DND-41 (cell line): ENCODE data around the gene ANKRD6.

ENCODE experiments used
- ATAC-seq: fragments of 200-7000 bp; cut with Tn5 transposase; 3 replicates; pipeline ENCODE4 v1.9.1; 2021; ENCODE audit warnings: low read depth; ENCODE audit not compliant: insufficient read depth
- DNase-seq: peaks from one replicate; pipeline ENCODE4 v3.0.0-alpha.2; 2020
- H2AFZ ChIP-seq: 2 replicates; pipeline ENCODE4 v1.6.0; 2012; ENCODE audit warnings: low read depth, low read length
- H3K27ac ChIP-seq: 2 replicates; pipeline ENCODE4 v1.5.1; 2012; ENCODE audit warnings: low read length, inconsistent platforms
- H3K27me3 ChIP-seq: fragments of 200-600 bp; sonication (generic); 2 replicates; pipeline ENCODE4 v1.6.0; 2012; ENCODE audit warnings: low read length, mild to moderate bottlenecking, inconsistent platforms; ENCODE audit not compliant: insufficient read depth, poor library complexity
- H3K36me3 ChIP-seq: 2 replicates; pipeline ENCODE4 v1.5.1; 2012; ENCODE audit warnings: low read length, inconsistent platforms; ENCODE audit not compliant: insufficient read depth
- H3K4me1 ChIP-seq: 2 replicates; pipeline ENCODE4 v1.5.1; 2012; ENCODE audit warnings: mild to moderate bottlenecking, low read length; ENCODE audit not compliant: insufficient read depth
- H3K4me2 ChIP-seq: 2 replicates; pipeline ENCODE4 v1.6.0; 2012; ENCODE audit warnings: mild to moderate bottlenecking, moderate library complexity, low read length, inconsistent platforms; ENCODE audit not compliant: insufficient read depth
- H3K4me3 ChIP-seq, 2 experiments: fragments of 200-600 bp in 1 of 2; shearing (Covaris generic) in 1 of 2; 2 replicates each; pipeline ENCODE4 v1.5.1; 2012 to 2016; ENCODE audit warnings: inconsistent platforms in 2 of 2, low read length in 2 of 2, mild to moderate bottlenecking in 2 of 2, low read depth in 1 of 2, moderate library complexity in 1 of 2
- H3K79me2 ChIP-seq: 2 replicates; pipeline ENCODE4 v1.6.0; 2012; ENCODE audit warnings: low read length, inconsistent platforms; ENCODE audit not compliant: insufficient read depth
- H3K9ac ChIP-seq: 2 replicates; pipeline ENCODE4 v1.6.0; 2012; ENCODE audit warnings: low read depth, mild to moderate bottlenecking, inconsistent platforms, low read length, moderate library complexity
- H3K9me3 ChIP-seq: 2 replicates; pipeline ENCODE4 v1.5.1; 2012; ENCODE audit warnings: low read length, moderate library complexity, mild to moderate bottlenecking, inconsistent platforms; ENCODE audit not compliant: insufficient read depth, severe bottlenecking
- H4K20me1 ChIP-seq: 2 replicates; pipeline ENCODE4 v1.6.0; 2012; ENCODE audit warnings: low read length; ENCODE audit not compliant: insufficient read depth
- EZH2 ChIP-seq: IDR thresholded peaks from 3 replicates; pipeline ENCODE4 v1.6.1; 2012; ENCODE audit warnings: borderline replicate concordance, low read depth, mild to moderate bottlenecking, moderate library complexity, low read length, inconsistent platforms; ENCODE audit not compliant: severe bottlenecking
- TF ChIP-seq, protein P1 (sequence below): IDR thresholded peaks from 2 replicates; pipeline ENCODE4 v1.5.1; 2012; ENCODE audit warnings: borderline replicate concordance, low read length, moderate library complexity, mild to moderate bottlenecking; ENCODE audit not compliant: poor library complexity, severe bottlenecking; ENCODE audit errors: extremely low read depth

The ANKRD6 gene

GRCh38 chr6:89468998-89469397 lies 36.0 kb downstream of the ANKRD6 start:
- Histone ChIP-seq H3K27me3 (no peaks in the 10 kb centered on the region), H3K4me3 (no peak overlapping the region), H3K9ac (no peak overlapping the region), H3K79me2 (no peaks in the 10 kb centered on the region), H3K9me3 (no peaks in the 10 kb centered on the region), H3K4me1 (peaks cover 2% of the 10 kb centered on the region), H3K27ac (no peak overlapping the region), H3K36me3 (no peaks in the 10 kb centered on the region), H2AFZ (no peak overlapping the region), H4K20me1 (no peaks in the 10 kb centered on the region), H3K4me2 (no peak overlapping the region)
- TF ChIP-seq, protein P1, sequence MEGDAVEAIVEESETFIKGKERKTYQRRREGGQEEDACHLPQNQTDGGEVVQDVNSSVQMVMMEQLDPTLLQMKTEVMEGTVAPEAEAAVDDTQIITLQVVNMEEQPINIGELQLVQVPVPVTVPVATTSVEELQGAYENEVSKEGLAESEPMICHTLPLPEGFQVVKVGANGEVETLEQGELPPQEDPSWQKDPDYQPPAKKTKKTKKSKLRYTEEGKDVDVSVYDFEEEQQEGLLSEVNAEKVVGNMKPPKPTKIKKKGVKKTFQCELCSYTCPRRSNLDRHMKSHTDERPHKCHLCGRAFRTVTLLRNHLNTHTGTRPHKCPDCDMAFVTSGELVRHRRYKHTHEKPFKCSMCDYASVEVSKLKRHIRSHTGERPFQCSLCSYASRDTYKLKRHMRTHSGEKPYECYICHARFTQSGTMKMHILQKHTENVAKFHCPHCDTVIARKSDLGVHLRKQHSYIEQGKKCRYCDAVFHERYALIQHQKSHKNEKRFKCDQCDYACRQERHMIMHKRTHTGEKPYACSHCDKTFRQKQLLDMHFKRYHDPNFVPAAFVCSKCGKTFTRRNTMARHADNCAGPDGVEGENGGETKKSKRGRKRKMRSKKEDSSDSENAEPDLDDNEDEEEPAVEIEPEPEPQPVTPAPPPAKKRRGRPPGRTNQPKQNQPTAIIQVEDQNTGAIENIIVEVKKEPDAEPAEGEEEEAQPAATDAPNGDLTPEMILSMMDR, result no peak
- no peak for TF ChIP-seq EZH2
- no peak for DNase-seq
- no peak for ATAC-seq

- no peak overlapping the region for H2AFZ ChIP-seq
- no peak overlapping the region for H3K4me3 ChIP-seq
- H3K27me3 ChIP-seq, result no peaks in the 10 kb centered on the region
- DNase-seq (no peak), ATAC-seq (no peak)
- no peak overlapping the region for H3K4me2 ChIP-seq
- no peak for TF ChIP-seq EZH2
- TF ChIP-seq, protein P1, result no peak
- no peak overlapping the region for H3K9ac ChIP-seq
- H3K4me1 ChIP-seq, result peaks cover 25% of the 10 kb centered on the region
- H3K36me3 ChIP-seq, result no peaks in the 10 kb centered on the region
- no peaks in the 10 kb centered on the region for H4K20me1 ChIP-seq
- no peaks in the 10 kb centered on the region for H3K79me2 ChIP-seq
- no peak overlapping the region for H3K27ac ChIP-seq
- H3K9me3 ChIP-seq, result no peaks in the 10 kb centered on the region
Observed at GRCh38 chr6:89471287-89471867, 38.4 kb downstream of the ANKRD6 start.

DNA sequence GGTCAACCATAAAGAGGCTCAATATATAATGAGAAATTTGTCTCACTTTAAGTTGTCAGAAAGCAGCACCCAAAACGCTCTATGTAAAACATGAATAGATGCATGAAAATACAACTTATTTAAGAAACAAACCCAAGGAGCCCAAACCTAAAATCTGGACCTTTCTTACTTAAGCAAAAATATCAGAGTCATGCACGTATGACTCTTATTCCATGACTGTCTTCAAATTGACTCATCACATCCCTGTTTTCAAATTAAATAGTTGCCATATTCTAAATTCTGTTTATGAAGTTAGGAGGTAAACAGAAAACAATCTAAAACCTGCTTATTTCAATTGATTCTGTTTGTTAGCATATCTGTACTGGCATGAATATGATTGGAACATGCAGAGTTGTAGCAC lies 42.1 kb downstream of the ANKRD6 start:
- no peaks in the 10 kb centered on the region for H3K36me3 ChIP-seq
- ATAC-seq (no peak), DNase-seq (no peak)
- H3K27me3 ChIP-seq, result no peaks in the 10 kb centered on the region
- no peaks in the 10 kb centered on the region for H3K9me3 ChIP-seq
- no peaks in the 10 kb centered on the region for H3K79me2 ChIP-seq
- no peak overlapping the region for H3K9ac ChIP-seq
- peak overlapping the region; percentile 69 for H2AFZ ChIP-seq
- 0 out of 4 replicates have a peak overlapping the region, but pooled peaks of 1 of the 2 experiments have one; percentile 5 for H3K4me3 ChIP-seq
- peak overlapping the region; percentile 21; the same call in 1 of the 2 replicates for H3K4me2 ChIP-seq
- no peaks in the 10 kb centered on the region for H4K20me1 ChIP-seq
- TF ChIP-seq, protein P1, result no peak
- no peak for TF ChIP-seq EZH2
- H3K4me1 ChIP-seq, result peaks cover 27% of the 10 kb centered on the region
- H3K27ac ChIP-seq, result no peak overlapping the region
